Measurements from ENCODE around the gene ISL1.

The ISL1 gene

DNA sequence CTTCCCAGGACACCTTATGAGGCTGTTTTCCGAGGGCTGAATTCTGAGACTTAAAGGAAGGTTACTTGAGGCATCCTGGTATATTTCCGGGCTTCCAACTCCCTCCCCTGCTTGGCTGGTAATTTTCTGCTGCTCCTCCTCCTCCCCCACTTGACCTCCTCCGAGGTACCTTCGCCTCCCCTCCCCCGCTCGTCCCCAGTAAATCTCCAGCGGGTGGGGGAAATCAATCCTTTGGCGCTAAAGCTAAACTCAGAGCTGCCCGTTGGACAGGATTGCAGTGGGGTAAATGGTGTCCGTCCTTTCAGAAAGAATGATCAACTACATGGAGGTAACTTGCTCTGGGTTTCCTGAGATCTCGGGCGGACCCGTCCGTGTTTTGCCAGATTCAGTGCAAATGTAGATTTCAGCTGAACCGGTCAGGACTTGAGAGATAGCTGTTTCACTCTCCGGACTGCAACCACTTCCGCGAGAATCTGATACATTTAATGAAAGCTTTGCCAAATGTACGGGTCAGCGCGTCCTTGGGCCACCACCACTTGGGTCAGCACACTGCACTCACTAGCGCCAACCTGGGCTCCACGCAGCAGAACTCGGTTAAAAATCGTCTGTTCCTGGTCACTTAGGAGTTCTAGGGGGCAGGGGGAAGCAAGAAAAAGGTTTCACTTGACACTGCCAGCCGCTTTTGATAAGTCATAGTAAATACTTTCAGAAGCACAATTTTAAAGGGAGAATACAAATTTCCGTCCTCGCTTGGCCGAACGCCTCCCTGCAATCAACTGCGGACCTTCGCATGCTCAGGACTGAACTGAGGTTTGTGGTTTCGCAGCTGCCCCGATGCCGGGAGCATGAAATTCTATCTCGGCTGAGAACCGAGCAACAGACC lies 4.6 kb upstream of the ISL1 start:
- Histone ChIP-seq H3K4me3 (ENCODE audit: low read length) (no peak overlapping the region), H3K9me3 (ENCODE audit: control insufficient read depth, low read length) (no peaks in the 10 kb centered on the region), H3K36me3 (ENCODE audit: control insufficient read depth, insufficient read depth, low read length) (no peaks in the 10 kb centered on the region), H3K27me3 (ENCODE audit: control insufficient read depth, insufficient read depth, low read length) (peaks cover 77% of the 10 kb centered on the region), H3K4me1 (ENCODE audit: control insufficient read depth, insufficient read depth, low read length) (peaks cover 3% of the 10 kb centered on the region), H3K9ac (ENCODE audit: low read length) (peak overlapping the region; percentile 70)

DNA sequence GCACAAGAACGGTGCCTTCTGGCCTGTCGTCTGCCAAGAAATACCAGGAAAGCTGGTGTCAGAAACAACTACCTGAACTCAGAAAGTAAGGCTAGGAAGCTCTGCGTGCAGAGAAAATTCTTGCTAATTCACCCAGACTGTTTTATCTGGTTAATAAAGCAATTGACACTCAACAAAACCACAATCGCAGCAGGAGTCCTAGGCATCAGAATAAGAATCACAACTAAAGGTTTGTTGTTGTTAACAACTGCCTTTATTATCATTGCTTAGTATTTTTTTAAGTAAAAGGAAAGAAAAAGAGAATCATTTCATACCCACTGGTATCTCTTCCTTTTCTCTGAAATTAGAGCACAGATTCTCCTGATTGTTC lies 3.9 kb upstream of the ISL1 start:
- peaks cover 3% of the 10 kb centered on the region for H3K4me1 ChIP-seq (ENCODE audit: control insufficient read depth, insufficient read depth, low read length)
- H3K9me3 ChIP-seq (ENCODE audit: control insufficient read depth, low read length), result no peaks in the 10 kb centered on the region
- no peaks in the 10 kb centered on the region for H3K36me3 ChIP-seq (ENCODE audit: control insufficient read depth, insufficient read depth, low read length)
- H3K4me3 ChIP-seq (ENCODE audit: low read length), result no peak overlapping the region
- peaks cover 76% of the 10 kb centered on the region for H3K27me3 ChIP-seq (ENCODE audit: control insufficient read depth, insufficient read depth, low read length)
- peak overlapping the region; percentile 70 for H3K9ac ChIP-seq (ENCODE audit: low read length)

DNA sequence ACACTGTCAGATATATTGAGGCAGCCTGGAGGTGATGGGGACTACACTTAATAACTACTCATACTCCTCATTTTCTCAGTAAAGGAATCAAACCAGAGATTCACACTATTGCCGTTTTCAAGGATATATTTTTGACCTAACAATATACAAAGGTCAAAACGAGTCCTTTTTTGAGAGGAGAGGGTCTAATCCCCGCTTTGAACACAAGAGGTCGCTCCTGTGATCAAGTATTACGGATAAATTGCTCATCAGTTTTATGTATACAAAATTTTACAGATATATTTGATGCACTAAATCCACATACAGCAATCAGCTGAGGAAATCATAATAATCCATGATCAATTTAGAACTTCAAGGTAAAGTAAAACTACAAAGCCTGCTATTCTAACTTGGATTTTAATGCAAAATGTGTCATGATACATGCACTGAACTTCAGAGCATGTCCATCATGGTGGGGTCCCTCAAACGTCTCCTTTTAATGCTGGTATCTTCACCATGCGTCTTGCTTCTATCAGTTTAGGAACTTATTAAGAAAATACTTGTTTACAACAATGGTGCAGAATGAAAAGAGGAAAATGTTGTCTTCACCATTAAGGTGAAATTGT lies 2.5 kb upstream of the ISL1 start:
- no peaks in the 10 kb centered on the region for H3K9me3 ChIP-seq (ENCODE audit: control insufficient read depth, low read length)
- peaks cover 3% of the 10 kb centered on the region for H3K4me1 ChIP-seq (ENCODE audit: control insufficient read depth, insufficient read depth, low read length)
- peaks cover 89% of the 10 kb centered on the region for H3K27me3 ChIP-seq (ENCODE audit: control insufficient read depth, insufficient read depth, low read length)
- H3K9ac ChIP-seq (ENCODE audit: low read length), result peak overlapping the region; percentile 77
- no peaks in the 10 kb centered on the region for H3K36me3 ChIP-seq (ENCODE audit: control insufficient read depth, insufficient read depth, low read length)
- no peak overlapping the region for H3K4me3 ChIP-seq (ENCODE audit: low read length)

DNA sequence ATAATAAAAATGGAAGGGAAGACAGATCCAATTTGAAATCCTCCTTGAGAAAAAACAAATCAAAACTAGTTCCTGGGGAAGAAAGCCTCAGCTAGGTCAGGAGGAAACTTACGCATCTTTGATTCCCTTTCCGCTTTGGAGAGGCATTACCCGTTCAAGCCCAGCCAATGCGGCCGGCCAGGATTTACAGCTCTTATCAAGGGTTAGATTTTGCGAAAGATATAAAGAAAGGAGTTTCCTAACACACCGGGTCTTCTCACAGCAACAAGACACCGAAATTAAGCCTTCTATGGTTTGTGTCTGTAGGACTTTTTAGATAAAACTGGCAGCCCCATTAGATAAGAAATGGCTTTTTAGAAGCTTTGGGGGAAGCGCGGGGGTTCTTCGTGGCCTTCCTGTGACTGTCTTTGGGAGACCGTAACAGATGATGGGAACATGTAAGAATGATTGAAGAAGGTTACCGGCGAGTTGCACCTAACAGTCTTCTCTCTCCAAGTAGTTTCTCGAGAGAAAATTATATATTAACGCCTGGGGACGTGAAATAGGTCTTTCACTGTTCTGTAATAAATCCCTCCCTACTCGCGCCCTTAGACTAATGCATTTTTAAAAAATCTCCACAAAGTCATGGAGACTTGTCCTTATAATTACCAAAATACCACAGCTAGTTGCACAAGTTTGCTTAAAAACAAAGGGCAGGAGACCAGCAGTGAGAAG lies 1.3 kb upstream of the ISL1 start:
- no peaks in the 10 kb centered on the region for H3K36me3 ChIP-seq (ENCODE audit: control insufficient read depth, insufficient read depth, low read length)
- H3K9me3 ChIP-seq (ENCODE audit: control insufficient read depth, low read length), result no peaks in the 10 kb centered on the region
- H3K27me3 ChIP-seq (ENCODE audit: control insufficient read depth, insufficient read depth, low read length), result peaks cover 94% of the 10 kb centered on the region
- H3K9ac ChIP-seq (ENCODE audit: low read length), result peak overlapping the region; percentile 77
- peaks cover 3% of the 10 kb centered on the region for H3K4me1 ChIP-seq (ENCODE audit: control insufficient read depth, insufficient read depth, low read length)
- H3K4me3 ChIP-seq (ENCODE audit: low read length), result peak overlapping the region; percentile 16

DNA sequence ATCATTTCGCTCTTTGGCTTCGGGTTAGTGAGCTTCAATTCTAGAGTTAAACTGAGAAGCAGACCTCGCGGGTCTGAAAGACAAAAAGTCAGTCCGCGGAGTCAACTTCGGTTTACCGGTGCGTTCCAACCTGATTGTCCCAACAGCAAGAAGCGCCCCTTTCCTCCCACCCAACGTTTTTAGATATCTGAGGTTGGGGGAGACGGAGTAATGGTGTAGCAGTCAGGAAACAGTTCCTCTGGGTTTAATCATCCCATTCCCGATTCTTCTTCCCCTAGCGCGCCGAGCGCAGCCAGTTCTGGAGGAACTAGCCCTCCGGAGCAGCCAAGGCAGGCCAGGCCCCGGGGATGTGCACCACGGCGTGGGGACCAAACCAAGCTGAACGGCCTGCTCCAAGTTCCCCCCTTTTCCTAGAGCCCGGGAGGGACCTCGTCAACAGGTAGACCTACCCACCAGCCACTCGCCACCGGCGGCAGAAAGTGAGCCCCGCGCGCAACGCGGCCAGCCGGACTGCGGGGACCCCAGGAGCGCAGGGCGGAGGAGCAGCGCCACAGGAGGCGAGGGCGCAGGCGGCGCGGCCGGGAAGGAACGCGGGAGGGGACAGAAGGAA lies 622 bp upstream of the ISL1 start:
- peak overlapping the region; percentile 77 for H3K9ac ChIP-seq (ENCODE audit: low read length)

DNA sequence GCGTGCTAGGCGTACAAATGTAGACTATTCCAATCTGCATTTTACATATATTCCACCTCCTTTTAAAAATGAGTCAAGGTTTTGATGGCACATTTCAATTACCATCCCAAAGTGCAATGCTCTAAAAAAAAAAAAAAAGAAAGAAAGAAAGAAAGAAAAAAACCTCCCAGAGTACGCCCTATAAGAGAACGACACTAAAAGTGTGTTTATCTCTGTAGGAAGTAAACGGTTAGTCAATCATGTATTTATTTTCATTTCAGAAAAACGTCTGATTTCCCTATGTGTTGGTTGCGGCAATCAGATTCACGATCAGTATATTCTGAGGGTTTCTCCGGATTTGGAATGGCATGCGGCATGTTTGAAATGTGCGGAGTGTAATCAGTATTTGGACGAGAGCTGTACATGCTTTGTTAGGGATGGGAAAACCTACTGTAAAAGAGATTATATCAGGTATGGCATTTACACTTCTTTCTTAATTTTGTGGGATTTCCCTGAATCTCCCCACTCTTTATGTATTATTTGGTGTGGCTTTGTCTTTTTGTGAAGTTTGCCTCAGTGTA lies 1.1 kb downstream of the ISL1 start:
- peak overlapping the region; percentile 27 for H3K4me3 ChIP-seq (ENCODE audit: low read length)
- H3K9ac ChIP-seq (ENCODE audit: low read length), result peak overlapping the region; percentile 56
- peaks cover 94% of the 10 kb centered on the region for H3K27me3 ChIP-seq (ENCODE audit: control insufficient read depth, insufficient read depth, low read length)
- no peaks in the 10 kb centered on the region for H3K36me3 ChIP-seq (ENCODE audit: control insufficient read depth, insufficient read depth, low read length)
- H3K4me1 ChIP-seq (ENCODE audit: control insufficient read depth, insufficient read depth, low read length), result no peaks in the 10 kb centered on the region
- H3K9me3 ChIP-seq (ENCODE audit: control insufficient read depth, low read length), result no peaks in the 10 kb centered on the region

More for the DNA sequence above, 622 bp upstream of the ISL1 start:
- Histone ChIP-seq H3K9me3 (ENCODE audit: control insufficient read depth, low read length) (no peaks in the 10 kb centered on the region), H3K4me3 (ENCODE audit: low read length) (peak overlapping the region; percentile 16), H3K4me1 (ENCODE audit: control insufficient read depth, insufficient read depth, low read length) (peaks cover 3% of the 10 kb centered on the region), H3K27me3 (ENCODE audit: control insufficient read depth, insufficient read depth, low read length) (peaks cover 94% of the 10 kb centered on the region), H3K36me3 (ENCODE audit: control insufficient read depth, insufficient read depth, low read length) (no peaks in the 10 kb centered on the region)

DNA sequence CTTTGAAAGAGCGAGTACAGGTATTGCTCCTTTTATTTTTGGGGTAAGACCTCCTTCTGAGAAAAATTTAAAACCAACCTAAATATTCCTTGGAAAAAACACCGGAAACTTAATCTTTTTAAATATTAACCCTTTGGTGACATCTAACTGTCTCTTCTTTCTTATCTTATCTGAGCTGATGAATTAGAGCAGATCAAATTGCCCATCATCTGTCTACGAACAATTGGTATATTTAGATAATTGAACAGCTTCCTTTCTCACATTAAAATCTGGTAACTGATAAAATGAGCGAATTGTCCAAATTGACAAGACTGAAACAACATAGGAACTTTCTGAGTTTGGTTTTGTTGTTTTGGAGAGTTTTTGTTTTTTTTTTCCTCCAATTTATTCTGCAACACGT lies 2.0 kb downstream of the ISL1 start:
- no peak overlapping the region for H3K4me3 ChIP-seq (ENCODE audit: low read length)
- H3K9me3 ChIP-seq (ENCODE audit: control insufficient read depth, low read length), result no peaks in the 10 kb centered on the region
- H3K27me3 ChIP-seq (ENCODE audit: control insufficient read depth, insufficient read depth, low read length), result peaks cover 94% of the 10 kb centered on the region
- peak overlapping the region; percentile 11 for H3K9ac ChIP-seq (ENCODE audit: low read length)
- H3K36me3 ChIP-seq (ENCODE audit: control insufficient read depth, insufficient read depth, low read length), result no peaks in the 10 kb centered on the region
- no peaks in the 10 kb centered on the region for H3K4me1 ChIP-seq (ENCODE audit: control insufficient read depth, insufficient read depth, low read length)

DNA sequence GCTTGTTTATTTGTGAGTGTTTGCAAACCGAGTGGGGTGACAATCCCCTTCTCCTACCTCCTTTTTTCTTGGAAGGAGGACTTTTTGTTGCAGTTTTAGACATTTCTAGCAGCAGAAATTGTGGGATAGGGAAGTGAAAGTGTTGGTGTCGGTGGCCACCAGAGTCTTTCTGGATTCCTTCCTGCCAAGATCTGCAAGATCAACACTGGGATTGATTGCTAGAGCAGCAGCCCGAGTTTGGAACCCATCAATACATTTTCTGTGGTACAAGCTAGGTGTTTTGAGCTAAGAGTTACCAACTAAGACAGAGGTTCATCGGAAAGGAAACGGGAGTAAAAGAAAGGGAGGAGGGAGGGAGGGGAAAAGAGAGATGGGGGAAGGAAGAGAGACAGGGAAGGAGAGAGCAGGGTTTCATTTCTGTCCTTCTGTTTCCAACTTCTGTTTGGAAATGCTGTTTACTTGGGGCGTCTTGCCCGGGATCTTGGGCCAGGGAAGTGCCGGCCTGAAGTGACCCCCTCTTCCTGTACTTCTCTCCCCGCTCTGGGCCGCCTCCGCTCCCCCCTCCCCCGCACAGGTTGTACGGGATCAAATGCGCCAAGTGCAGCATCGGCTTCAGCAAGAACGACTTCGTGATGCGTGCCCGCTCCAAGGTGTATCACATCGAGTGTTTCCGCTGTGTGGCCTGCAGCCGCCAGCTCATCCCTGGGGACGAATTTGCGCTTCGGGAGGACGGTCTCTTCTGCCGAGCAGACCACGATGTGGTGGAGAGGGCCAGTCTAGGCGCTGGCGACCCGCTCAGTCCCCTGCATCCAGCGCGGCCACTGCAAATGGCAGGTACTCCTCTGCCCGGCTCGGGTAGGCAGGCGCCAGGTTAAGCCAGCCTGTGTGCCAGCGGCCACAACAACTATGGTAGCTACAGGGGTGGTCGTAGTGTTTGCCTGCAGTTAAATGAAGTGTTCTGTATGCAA lies 4.0 kb downstream of the ISL1 start:
- Histone ChIP-seq H3K9me3 (ENCODE audit: control insufficient read depth, low read length) (no peaks in the 10 kb centered on the region), H3K36me3 (ENCODE audit: control insufficient read depth, insufficient read depth, low read length) (no peaks in the 10 kb centered on the region), H3K4me3 (ENCODE audit: low read length) (no peak overlapping the region), H3K9ac (ENCODE audit: low read length) (peak overlapping the region; percentile 57), H3K27me3 (ENCODE audit: control insufficient read depth, insufficient read depth, low read length) (peaks cover 91% of the 10 kb centered on the region), H3K4me1 (ENCODE audit: control insufficient read depth, insufficient read depth, low read length) (no peaks in the 10 kb centered on the region)

DNA sequence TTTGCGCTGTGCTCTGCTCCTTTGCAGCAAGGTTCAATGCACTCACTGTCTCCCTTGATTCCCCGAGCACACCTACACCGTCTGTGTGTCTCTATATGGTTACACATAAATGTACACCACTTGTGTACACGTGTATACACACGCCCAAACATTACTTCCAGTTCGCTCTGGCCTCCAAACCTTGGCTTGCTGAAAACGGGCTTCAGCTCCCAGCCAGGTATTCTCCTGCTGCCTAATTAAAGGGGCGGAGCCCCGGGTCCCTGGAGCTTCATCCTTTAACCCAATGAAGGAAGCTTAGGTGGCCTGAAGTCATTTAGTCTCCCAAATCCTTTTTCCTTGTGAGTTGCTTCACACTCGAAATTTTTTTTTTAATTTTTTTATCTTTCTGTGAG lies 4.6 kb downstream of the ISL1 start:
- H3K9ac ChIP-seq (ENCODE audit: low read length), result peak overlapping the region; percentile 38
- peaks cover 88% of the 10 kb centered on the region for H3K27me3 ChIP-seq (ENCODE audit: control insufficient read depth, insufficient read depth, low read length)
- no peaks in the 10 kb centered on the region for H3K4me1 ChIP-seq (ENCODE audit: control insufficient read depth, insufficient read depth, low read length)
- no peaks in the 10 kb centered on the region for H3K36me3 ChIP-seq (ENCODE audit: control insufficient read depth, insufficient read depth, low read length)
- H3K4me3 ChIP-seq (ENCODE audit: low read length), result no peak overlapping the region
- H3K9me3 ChIP-seq (ENCODE audit: control insufficient read depth, low read length), result no peaks in the 10 kb centered on the region

DNA sequence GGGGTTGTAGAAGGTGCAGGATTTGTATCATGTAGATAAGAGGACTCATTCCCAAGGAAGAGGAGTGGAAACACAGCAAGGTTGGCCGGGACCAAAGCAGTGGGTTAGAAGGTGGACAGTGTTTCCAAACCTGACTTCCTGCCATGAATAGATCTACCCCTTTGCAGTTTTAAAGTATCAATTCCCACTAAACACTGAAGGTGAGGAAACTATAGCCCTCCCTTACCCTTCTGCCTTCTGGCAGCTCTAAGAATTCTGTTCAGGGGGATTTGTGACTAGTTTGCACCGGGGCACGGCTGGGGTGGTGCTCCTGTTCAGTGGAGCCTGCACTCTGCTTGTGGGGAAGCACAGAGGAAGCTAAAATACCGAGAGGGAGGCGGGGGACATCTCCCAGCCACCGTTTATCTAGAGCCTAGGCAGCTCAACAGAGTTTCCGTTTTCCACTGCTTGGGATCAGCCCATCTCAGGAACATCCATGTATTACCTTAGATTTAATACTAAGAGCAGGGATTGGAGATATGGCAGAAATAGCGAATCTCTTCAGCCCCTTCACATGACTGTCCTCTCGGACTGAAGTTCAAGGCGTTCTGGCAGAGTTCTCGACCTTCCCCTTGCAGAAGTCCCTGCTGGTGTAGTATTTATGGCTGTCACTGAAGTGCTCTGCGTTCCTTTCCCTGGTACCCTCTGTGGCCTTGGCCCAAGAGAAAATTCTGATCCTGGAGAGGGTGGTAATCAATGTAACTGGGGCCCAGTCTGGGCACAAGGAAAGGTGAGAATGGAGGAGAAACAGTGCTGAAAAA lies 5.4 kb downstream of the ISL1 start:
- H3K4me1 ChIP-seq (ENCODE audit: control insufficient read depth, insufficient read depth, low read length), result no peaks in the 10 kb centered on the region
- peaks cover 82% of the 10 kb centered on the region for H3K27me3 ChIP-seq (ENCODE audit: control insufficient read depth, insufficient read depth, low read length)
- peak overlapping the region; percentile 54 for H3K9ac ChIP-seq (ENCODE audit: low read length)
- H3K4me3 ChIP-seq (ENCODE audit: low read length), result no peak overlapping the region
- no peaks in the 10 kb centered on the region for H3K36me3 ChIP-seq (ENCODE audit: control insufficient read depth, insufficient read depth, low read length)
- no peaks in the 10 kb centered on the region for H3K9me3 ChIP-seq (ENCODE audit: control insufficient read depth, low read length)

All from mucosa of stomach (tissue), 1 donor.